Osteoblast (primary cell): ENCODE data around the gene RIN1. TPM values are rescaled to one million over a fixed set of nuclear protein-coding genes. Genes with fewer than 3 reads are reported as not detected.

ENCODE experiments used
- DNase-seq: peaks from one replicate; pipeline ENCODE4 v3.0.0; 2011; ENCODE audit warnings: low spot score, mixed read lengths; ENCODE audit not compliant: insufficient read length; ENCODE audit errors: missing footprints
- H2AFZ ChIP-seq: 2 replicates; pipeline ENCODE4 v1.6.0; 2011; ENCODE audit warnings: mild to moderate bottlenecking, low read length
- H3K27ac ChIP-seq: 2 replicates; pipeline ENCODE4 v1.5.1; 2011; ENCODE audit warnings: mild to moderate bottlenecking, low read depth, low read length, moderate library complexity
- H3K27me3 ChIP-seq: 2 replicates; pipeline ENCODE4 v1.6.0; 2012; ENCODE audit warnings: mild to moderate bottlenecking, control low read depth, inconsistent platforms, low read length, moderate library complexity; ENCODE audit not compliant: insufficient read depth
- H3K36me3 ChIP-seq: 2 replicates; pipeline ENCODE4 v1.5.1; 2011; ENCODE audit warnings: mild to moderate bottlenecking, low read length, control low read depth, moderate library complexity; ENCODE audit not compliant: insufficient read depth
- H3K4me1 ChIP-seq: 2 replicates; pipeline ENCODE4 v1.5.1; 2011; ENCODE audit warnings: mild to moderate bottlenecking, low read length, control low read depth, moderate library complexity; ENCODE audit not compliant: insufficient read depth
- H3K4me2 ChIP-seq: 2 replicates; pipeline ENCODE4 v1.6.0; 2011; ENCODE audit warnings: mild to moderate bottlenecking, low read length; ENCODE audit not compliant: insufficient read depth
- H3K4me3 ChIP-seq: fragments of 200-600 bp; sonication (generic); 3 replicates; pipeline ENCODE4 v1.5.1; 2012; ENCODE audit warnings: mild to moderate bottlenecking, low read length, inconsistent platforms; ENCODE audit not compliant: insufficient read depth
- H3K79me2 ChIP-seq: 2 replicates; pipeline ENCODE4 v1.6.0; 2012; ENCODE audit warnings: mild to moderate bottlenecking, low read length, control low read depth, inconsistent platforms; ENCODE audit not compliant: insufficient read depth
- H3K9me3 ChIP-seq: 2 replicates; pipeline ENCODE4 v1.5.1; 2011; ENCODE audit warnings: low read depth, low read length, control low read depth
- H4K20me1 ChIP-seq: 2 replicates; pipeline ENCODE4 v1.6.0; 2012; ENCODE audit warnings: mild to moderate bottlenecking, low read length, control low read depth; ENCODE audit not compliant: insufficient read depth
- CTCF ChIP-seq: IDR thresholded peaks from 2 replicates; pipeline ENCODE4 v1.5.1; 2011; ENCODE audit warnings: mild to moderate bottlenecking, low read depth, low read length, moderate library complexity; ENCODE audit errors: extremely low read depth
- total RNA-seq: library from RNA; depleted of rRNA; stranded (reverse); fragments of >200 nt; gene quantifications from 2 replicates; pipeline ENCODE4 v1.2.3, GENCODE V29; 2012

Gene RIN1
- total RNA-seq, 1 donor: 27.1 TPM

- Histone ChIP-seq H3K4me2 (peak overlapping the region; percentile 96), H3K4me3 (peak overlapping the region; percentile 75), H3K27ac (peak overlapping the region; percentile 94), H3K36me3 (no peaks in the 10 kb centered on the region), H4K20me1 (peaks cover 25% of the 10 kb centered on the region), H3K79me2 (peaks cover 33% of the 10 kb centered on the region), H3K27me3 (no peaks in the 10 kb centered on the region), H2AFZ (no peak overlapping the region), H3K4me1 (peaks cover 59% of the 10 kb centered on the region), H3K9me3 (no peaks in the 10 kb centered on the region)
- DNase-seq: peak; percentile 77
- TF ChIP-seq CTCF: no peak
Observed at GRCh38 chr11:66315921-66316811, 20.1 kb downstream of the RIN1 start.

GRCh38 chr11:66315498-66315885 is 20.7 kb downstream of the RIN1 start:
- Histone ChIP-seq H3K4me2 (peak overlapping the region; percentile 96), H3K36me3 (no peaks in the 10 kb centered on the region)
- peak; percentile 70 for DNase-seq

GRCh38 chr11:66314561-66315497 is 21.4 kb downstream of the RIN1 start:
- no peaks in the 10 kb centered on the region for H3K9me3 ChIP-seq
- H3K36me3 ChIP-seq: no peaks in the 10 kb centered on the region
- peaks cover 33% of the 10 kb centered on the region for H3K79me2 ChIP-seq
- no peak overlapping the region for H2AFZ ChIP-seq
- peak overlapping the region; percentile 94 for H3K27ac ChIP-seq
- H3K4me3 ChIP-seq: peak overlapping the region; percentile 75
- H4K20me1 ChIP-seq: peaks cover 25% of the 10 kb centered on the region
- no peaks in the 10 kb centered on the region for H3K27me3 ChIP-seq
- H3K4me1 ChIP-seq: peaks cover 59% of the 10 kb centered on the region
- peak overlapping the region; percentile 96 for H3K4me2 ChIP-seq
- no peak for TF ChIP-seq CTCF
- DNase-seq: peak; percentile 78

More at GRCh38 chr11:66315498-66315885, 20.7 kb downstream of the RIN1 start:
- Histone ChIP-seq H3K79me2 (peaks cover 33% of the 10 kb centered on the region), H3K4me1 (peaks cover 59% of the 10 kb centered on the region), H4K20me1 (peaks cover 25% of the 10 kb centered on the region), H3K4me3 (peak overlapping the region; percentile 75), H2AFZ (no peak overlapping the region), H3K27me3 (no peaks in the 10 kb centered on the region), H3K27ac (peak overlapping the region; percentile 94), H3K9me3 (no peaks in the 10 kb centered on the region)
- no peak for TF ChIP-seq CTCF

GRCh38 chr11:66314186-66314501 is 22.1 kb downstream of the RIN1 start:
- Histone ChIP-seq H3K9me3 (no peaks in the 10 kb centered on the region), H3K4me3 (peak overlapping the region; percentile 75), H3K27ac (peak overlapping the region; percentile 94), H3K79me2 (peaks cover 33% of the 10 kb centered on the region), H3K4me2 (peak overlapping the region; percentile 96), H4K20me1 (peaks cover 25% of the 10 kb centered on the region), H2AFZ (no peak overlapping the region), H3K36me3 (no peaks in the 10 kb centered on the region), H3K4me1 (peaks cover 58% of the 10 kb centered on the region), H3K27me3 (no peaks in the 10 kb centered on the region)
- DNase-seq: peak; percentile 66
- no peak for TF ChIP-seq CTCF
